H1 (cell line): ENCODE measurements around the gene AKAP8. TPM values are rescaled to one million over a fixed set of nuclear protein-coding genes. Genes with fewer than 3 reads are reported as not detected.

Source experiments
- CTCF ChIA-PET: fragments of 300-600 bp; sonication (Branson Sonifier 250); formaldehyde crosslinking; loops from one replicate; lab custom pipeline; 2021; ENCODE audit not compliant: partially characterized antibody; lab: Charles Lee
- POLR2A ChIA-PET: fragments of 300-600 bp; sonication (Branson Sonifier 250); formaldehyde crosslinking; loops from one replicate; lab custom pipeline; 2021; ENCODE audit warnings: inconsistent platforms; ENCODE audit not compliant: partially characterized antibody; lab: Charles Lee
- DNase-seq, 2 experiments: peaks; one replicate each; pipeline versions ENCODE4 v3.0.0 to v3.0.0-alpha.2; 2010 to 2022; ENCODE audit warnings: low spot score in 2 of 2, low read depth in 1 of 2, mixed read lengths in 1 of 2
- FAIRE-seq: peaks from 2 replicates; lab custom pipeline; 2011; peaks lifted over from hg19 to GRCh38; lab: Jason Lieb, UNC
- H2AFZ ChIP-seq: 2 replicates; pipeline ENCODE4 v1.8.1; 2012; ENCODE audit warnings: low read length, inconsistent platforms
- H2AK5ac ChIP-seq: 2 replicates; pipeline ENCODE4 v1.6.1; 2013; ENCODE audit warnings: low read depth, low read length
- H2BK120ac ChIP-seq: replicated peaks from 2 replicates; pipeline ENCODE3; 2013; ENCODE audit warnings: low read depth, low read length, inconsistent platforms
- H2BK12ac ChIP-seq: 2 replicates; pipeline ENCODE4 v1.6.1; 2013; ENCODE audit warnings: low read depth, low read length
- H2BK15ac ChIP-seq: 2 replicates; pipeline ENCODE4 v1.6.1; 2013; ENCODE audit warnings: low read length
- H2BK20ac ChIP-seq: 2 replicates; pipeline ENCODE4 v1.6.1; 2013; ENCODE audit warnings: low read length
- H2BK5ac ChIP-seq: 2 replicates; pipeline ENCODE4 v1.6.1; 2013; ENCODE audit warnings: low read depth, low read length
- H3K14ac ChIP-seq: 2 replicates; pipeline ENCODE4 v1.6.1; 2013; ENCODE audit warnings: inconsistent platforms; ENCODE audit not compliant: insufficient read length
- H3K18ac ChIP-seq: 2 replicates; pipeline ENCODE4 v1.6.1; 2013; ENCODE audit warnings: low read length; ENCODE audit errors: extremely low read depth
- H3K23ac ChIP-seq: 2 replicates; pipeline ENCODE4 v1.6.1; 2013; ENCODE audit warnings: inconsistent platforms; ENCODE audit not compliant: insufficient read length
- H3K23me2 ChIP-seq: 2 replicates; pipeline ENCODE4 v1.6.1; 2013; ENCODE audit warnings: low read depth, low read length
- H3K27ac ChIP-seq: 2 replicates; pipeline ENCODE4 v1.6.1; 2011; ENCODE audit warnings: low read depth, low read length, inconsistent platforms
- H3K27me3 ChIP-seq, 4 experiments: replicated peaks in 1 of 4; 1 replicate in 1 of 4; 2 replicates in 3 of 4; pipeline versions ENCODE4 v1.6.1 to v1.8.1; 2011 to 2013; ENCODE audit warnings: low read length in 3 of 4, mild to moderate bottlenecking in 3 of 4, inconsistent platforms in 2 of 4, mixed read lengths in 2 of 4, moderate library complexity in 1 of 4; ENCODE audit not compliant: control insufficient read depth in 3 of 4, insufficient read depth in 3 of 4; ENCODE audit errors: extremely low read depth in 1 of 4
- H3K36me3 ChIP-seq, 4 experiments: 2 replicates each; pipeline versions ENCODE4 v1.6.1 to v1.8.1; 2011 to 2013; ENCODE audit warnings: mild to moderate bottlenecking in 4 of 4, low read length in 3 of 4, moderate library complexity in 2 of 4, control low read depth in 1 of 4, inconsistent platforms in 1 of 4; ENCODE audit not compliant: insufficient read depth in 4 of 4, control insufficient read depth in 2 of 4
- H3K4ac ChIP-seq: replicated peaks from 2 replicates; pipeline ENCODE3; 2013; ENCODE audit warnings: low read length, low read depth, mixed read lengths, inconsistent platforms; ENCODE audit not compliant: insufficient read length
- H3K4me1 ChIP-seq, 4 experiments: replicated peaks in 1 of 4; 1 replicate in 1 of 4; 2 replicates in 3 of 4; pipeline versions ENCODE4 v1.6.1 to v1.8.1; 2011 to 2013; ENCODE audit warnings: low read length in 3 of 4, inconsistent platforms in 2 of 4, mixed read lengths in 1 of 4; ENCODE audit not compliant: insufficient read depth in 4 of 4, control insufficient read depth in 3 of 4
- H3K4me2 ChIP-seq, 2 experiments: 2 replicates each; pipeline versions ENCODE4 v1.6.1 to v1.8.1; 2011 to 2013; ENCODE audit warnings: low read depth in 2 of 2, low read length in 2 of 2, control low read depth in 1 of 2, inconsistent platforms in 1 of 2, mild to moderate bottlenecking in 1 of 2; ENCODE audit not compliant: insufficient read depth in 1 of 2
- H3K4me3 ChIP-seq, 4 experiments: fragments of 200-600, 300-600 bp in 1 of 4; sonication (generic), shearing (Covaris generic), sonication (Bioruptor Twin) in 1 of 4; 2 replicates each; pipeline versions ENCODE4 v1.5.1 to v1.8.1; 2011 to 2016; ENCODE audit warnings: low read length in 4 of 4, low read depth in 3 of 4, control low read depth in 2 of 4, inconsistent platforms in 2 of 4, mild to moderate bottlenecking in 2 of 4, mixed read lengths in 1 of 4, moderate library complexity in 1 of 4; ENCODE audit not compliant: insufficient read depth in 2 of 4; ENCODE audit errors: extremely low read depth in 1 of 4
- H3K56ac ChIP-seq: replicated peaks from 2 replicates; pipeline ENCODE3; 2013; ENCODE audit warnings: low read depth, mild to moderate bottlenecking, mixed read lengths, low read length, inconsistent platforms; ENCODE audit not compliant: insufficient read length
- H3K79me1 ChIP-seq: 2 replicates; pipeline ENCODE4 v1.6.1; 2013; ENCODE audit warnings: low read depth, low read length, control low read depth
- H3K79me2 ChIP-seq, 2 experiments: 2 replicates each; pipeline versions ENCODE4 v1.6.1 to v1.8.1; 2012 to 2013; ENCODE audit warnings: low read length in 2 of 2, mild to moderate bottlenecking in 2 of 2, inconsistent platforms in 1 of 2; ENCODE audit not compliant: insufficient read depth in 2 of 2, control insufficient read depth in 1 of 2
- H3K9ac ChIP-seq, 4 experiments: replicated peaks in 1 of 4; 1 replicate in 1 of 4; 2 replicates in 3 of 4; pipeline versions ENCODE4 v1.6.1 to v1.8.1; 2011 to 2013; ENCODE audit warnings: low read depth in 3 of 4, low read length in 3 of 4, control low read depth in 2 of 4, mild to moderate bottlenecking in 2 of 4, moderate library complexity in 2 of 4, inconsistent platforms in 1 of 4; ENCODE audit errors: extremely low read depth in 1 of 4
- H3K9me3 ChIP-seq, 2 experiments: 2 replicates each; pipeline versions ENCODE4 v1.6.1 to v1.8.1; 2012 to 2013; ENCODE audit warnings: mild to moderate bottlenecking in 2 of 2, moderate library complexity in 2 of 2, control low read depth in 1 of 2, inconsistent platforms in 1 of 2, low read depth in 1 of 2, low read length in 1 of 2, mixed read lengths in 1 of 2; ENCODE audit not compliant: insufficient read depth in 2 of 2
- H4K20me1 ChIP-seq, 2 experiments: replicated peaks in 1 of 2; 2 replicates each; pipeline versions ENCODE3 to v1.8.1; 2011 to 2013; ENCODE audit warnings: inconsistent platforms in 2 of 2, low read length in 2 of 2, mild to moderate bottlenecking in 1 of 2; ENCODE audit not compliant: insufficient read depth in 2 of 2, control insufficient read depth in 1 of 2
- H4K5ac ChIP-seq: 2 replicates; pipeline ENCODE4 v1.6.1; 2013; ENCODE audit warnings: low read length, low read depth, mixed read lengths, inconsistent platforms; ENCODE audit not compliant: insufficient read length
- H4K8ac ChIP-seq: 2 replicates; pipeline ENCODE4 v1.8.0; 2013; ENCODE audit warnings: mild to moderate bottlenecking, moderate library complexity, low read length, inconsistent platforms; ENCODE audit not compliant: insufficient read depth; ENCODE audit errors: extremely low read depth
- H4K91ac ChIP-seq: replicated peaks from 2 replicates; pipeline ENCODE3; 2013; ENCODE audit warnings: low read length, mixed read lengths, inconsistent platforms; ENCODE audit not compliant: insufficient read length
- ASH2L ChIP-seq: fragments of 200-600, 300-600 bp; sonication (generic); IDR thresholded peaks from one replicate; pipeline ENCODE4 v1.7.1; 2017; ENCODE audit warnings: low read length
- EGR1 ChIP-seq: IDR thresholded peaks from 2 replicates; pipeline ENCODE4 v1.6.1; 2011; ENCODE audit warnings: low read depth, low read length, borderline replicate concordance
- EZH2 ChIP-seq: fragments of 200-600 bp; sonication (generic); IDR thresholded peaks from 2 replicates; pipeline ENCODE4 v1.7.1; 2012; ENCODE audit warnings: low read depth, mild to moderate bottlenecking, moderate library complexity, low read length, inconsistent platforms; ENCODE audit not compliant: severe bottlenecking
- GABPA ChIP-seq: IDR thresholded peaks from 2 replicates; pipeline ENCODE4 v1.6.1; 2011; ENCODE audit warnings: mild to moderate bottlenecking, low read length, moderate library complexity, borderline replicate concordance; ENCODE audit not compliant: insufficient read depth
- RFX5 ChIP-seq: IDR thresholded peaks from 2 replicates; pipeline ENCODE4 v1.6.1; 2011; ENCODE audit warnings: low read depth, low read length, improper control_type of control experiment, borderline replicate concordance
- WGBS, 2 experiments: shearing (Covaris generic) in 1 of 2; methylation state at CpG; one replicate each; pipeline versions ENCODE4 v1.1.6 to v1.1.7; 2013 to 2015; ENCODE audit warnings: low lambda C conversion rate in 2 of 2, mixed read lengths in 2 of 2, inconsistent platforms in 1 of 2, low coverage in 1 of 2, missing lambda C conversion rate in 1 of 2; ENCODE audit not compliant: insufficient replicate concordance in 2 of 2, insufficient coverage in 1 of 2, insufficient read length in 1 of 2; ENCODE audit errors: extremely low coverage in 1 of 2, missing lambda C conversion rate in 1 of 2; 5-methylcytosine and 5-hydroxymethylcytosine counted together
- polyA plus RNA-seq, 7 experiments: library from polyadenylated mRNA; depleted of rRNA in 3 of 7; stranded (reverse) in 5 of 7; unstranded in 2 of 7; fragments of >200 nt in 5 of 7; fragments of 200-250 nt in 2 of 7; gene quantifications; 1 replicate in 5 of 7; 2 replicates in 1 of 7; 4 replicates in 1 of 7; pipeline versions ENCODE4 v1.2.1 to v1.2.3, GENCODE V29; 2011 to 2013; ENCODE audit warnings: missing spikeins in 2 of 7, mixed read lengths in 2 of 7
- total RNA-seq: library from RNA; stranded (reverse); fragmentation: NEBNext Ultra II Directional; extraction: Animal tissue kit (Norgen Biotek cat#: 25700); gene quantifications from 2 replicates; pipeline ENCODE4 v1.2.1, GENCODE V29; 2021

The AKAP8 gene
- total and polyA plus RNA-seq, 2 of the 8 experiments (the other 6 are each of a cell fraction or from before 2014, with no cell fraction given), result 17.0 to 41.0 TPM

GRCh38 chr19:15412832-15413231 lies 33.2 kb upstream of the AKAP8 start:
- H3K36me3 ChIP-seq, result peaks cover 0 to 24% (median 15%) of the 10 kb centered on the region in 4 experiments; a peak in 7 of 8 replicates
- CTCF ChIA-PET, result interaction anchor here (0.6 to 1.3 kb wide), 7 partner anchors 30 to 630 kb away, joined by 3 read pairs; no protein-coding TSS in a partner anchor
- H3K9me3 ChIP-seq, result no peaks in the 10 kb centered on the region
- H2AFZ ChIP-seq, result no peak overlapping the region
- H3K14ac ChIP-seq, result no peak overlapping the region
- H3K4ac ChIP-seq, result no peak overlapping the region
- H3K4me3 ChIP-seq, result no peak overlapping the region
- FAIRE-seq, result no peak
- H4K8ac ChIP-seq, result no peak overlapping the region
- H3K23ac ChIP-seq, result no peak overlapping the region
- H4K5ac ChIP-seq, result no peak overlapping the region
- no peak overlapping the region for H4K91ac ChIP-seq
- no peak overlapping the region for H3K9ac ChIP-seq
- H2BK20ac ChIP-seq, result no peak overlapping the region
- H3K4me1 ChIP-seq, result peaks cover 0 to 4% (median 3%) of the 10 kb centered on the region in 4 experiments; a peak in 5 of 7 replicates
- H3K79me1 ChIP-seq, result peaks cover 8% of the 10 kb centered on the region
- H3K56ac ChIP-seq, result no peak overlapping the region
- no peak overlapping the region for H2BK12ac ChIP-seq
- 95% methylated on average over 4 of the region's 4 CpGs; no CpG with 5 or more reads in 1 of the 2 experiments for WGBS, 2 experiments
- peaks cover 2% of the 10 kb centered on the region; the same call in 1 of the 2 replicates for H3K23me2 ChIP-seq
- DNase-seq, result no peak
- no peak overlapping the region for H3K4me2 ChIP-seq
- TF ChIP-seq GABPA (no peak), EZH2 (no peak), EGR1 (no peak), RFX5 (no peak), ASH2L (no peak)
- TF ChIP-seq, all 59 proteins: peak for 0
- Histone ChIP-seq H3K18ac (no peak overlapping the region), H3K27me3 (no peaks in the 10 kb centered on the region), H2BK120ac (no peak overlapping the region), H3K27ac (no peak overlapping the region), H3K79me2 (peaks cover 45 to 95% of the 10 kb centered on the region in 2 experiments), H2AK5ac (no peak overlapping the region), H2BK5ac (no peak overlapping the region), H4K20me1 (peaks cover 16 to 18% of the 10 kb centered on the region in 2 experiments), H2BK15ac (no peak overlapping the region)
- POLR2A ChIA-PET, result interaction anchor here (1.0 to 2.3 kb wide), 6 partner anchors 8 to 217 kb away, joined by 3 to 12 read pairs (median 4); partner anchors contain the start of gene EPHX3
